Activated naive CD4-positive, alpha-beta T cell treated with anti-CD3 and anti-CD28 coated beads for 36 hours (primary cell): ENCODE measurements around the gene ZNF77. TPM values are rescaled to one million over a fixed set of nuclear protein-coding genes. Genes with fewer than 3 reads are reported as not detected.
"Not testable (repeated sequence)": the region's sequence is repeated elsewhere in the genome, so short reads cannot be mapped to it uniquely, and the experiment has no call there.

Experiments
- CTCF ChIA-PET: fragments of 350-600 bp; sonication (Branson Sonifier 250); formaldehyde crosslinking; loops from one replicate; lab custom pipeline; 2021; ENCODE audit warnings: antibody characterized with exemption; lab: Charles Lee
- DNase-seq: peaks from one replicate; pipeline ENCODE4 v3.0.0-alpha.2; 2020
- H3K27ac Mint-ChIP-seq: one replicate; pipeline ENCODE4 v1.8.0; 2021; ENCODE audit warnings: mild to moderate bottlenecking, mixed read lengths
- H3K27me3 Mint-ChIP-seq: one replicate; pipeline ENCODE4 v1.8.0; 2021; ENCODE audit warnings: low read depth, mixed read lengths
- H3K36me3 Mint-ChIP-seq: one replicate; pipeline ENCODE4 v1.8.0; 2021; ENCODE audit warnings: low read depth, mixed read lengths
- H3K4me1 Mint-ChIP-seq: one replicate; pipeline ENCODE4 v1.8.0; 2021; ENCODE audit warnings: low read depth, mixed read lengths
- H3K4me3 Mint-ChIP-seq: one replicate; pipeline ENCODE4 v1.8.0; 2021; ENCODE audit warnings: mild to moderate bottlenecking, moderate library complexity, mixed read lengths
- H3K9me3 Mint-ChIP-seq: one replicate; pipeline ENCODE4 v1.8.0; 2021; ENCODE audit warnings: mixed read lengths
- intact Hi-C: fragments of 100-400 bp; cut with micrococcal nuclease; formaldehyde crosslinking; loops from one replicate; pipeline ENCODE4 v1.15.1; 2023
- total RNA-seq, 2 experiments: library from RNA; stranded (reverse); gene quantifications; one replicate each; pipeline ENCODE4 v1.2.3, GENCODE V29; 2021

The ZNF77 gene
- total RNA-seq: 1 to 10 TPM; 3.7 to 3.9 TPM

GRCh38 chr19:2944775-2945574 lies at the start of gene ZNF77:
TSS of gene ZNF77 (minus strand) at chr19:2944971. CDS start at chr19:2944840, 131 bp downstream.
- H3K4me3 Mint-ChIP-seq: peak within 1 kb of the TSS; percentile 98
- CTCF ChIA-PET: no interaction called here
- intact Hi-C loops: loop anchor here (1.0 to 2.0 kb wide), 2 partner anchors 45 to 162 kb away; partner anchors contain the start of genes SGTA and ZNF57

GRCh38 chr19:2993579-2993978 lies 48.8 kb upstream of the ZNF77 start:
- intact Hi-C loops: no loop called here
- Mint-ChIP-seq H3K9me3 (no peaks in the 10 kb centered on the region), H3K27me3 (no peaks in the 10 kb centered on the region), H3K4me3 (no peak overlapping the region), H3K36me3 (peaks cover 1% of the 10 kb centered on the region), H3K4me1 (no peaks in the 10 kb centered on the region), H3K27ac (no peak overlapping the region)
- DNase-seq: no peak
- CTCF ChIA-PET: no interaction called here

More at GRCh38 chr19:2944775-2945574, at the start of gene ZNF77:
- DNase-seq: peak; percentile 100
- peaks cover 34% of the 10 kb centered on the region for H3K4me1 Mint-ChIP-seq
- no peaks in the 10 kb centered on the region for H3K27me3 Mint-ChIP-seq
- H3K27ac Mint-ChIP-seq: peak within 1 kb of the TSS; percentile 95
- peaks cover 4% of the 10 kb centered on the region for H3K36me3 Mint-ChIP-seq
- H3K9me3 Mint-ChIP-seq: no peaks in the 10 kb centered on the region

GRCh38 chr19:2992958-2993357 lies 48.2 kb upstream of the ZNF77 start:
- Mint-ChIP-seq H3K36me3 (peaks cover 1% of the 10 kb centered on the region), H3K27ac (no peak overlapping the region), H3K9me3 (no peaks in the 10 kb centered on the region), H3K4me3 (no peak overlapping the region), H3K27me3 (no peaks in the 10 kb centered on the region), H3K4me1 (no peaks in the 10 kb centered on the region)
- intact Hi-C loops: no loop called here
- CTCF ChIA-PET: no interaction called here
- no peak for DNase-seq

- H3K27ac Mint-ChIP-seq, H3K4me1 Mint-ChIP-seq, H3K27me3 Mint-ChIP-seq, H3K4me3 Mint-ChIP-seq, H3K36me3 Mint-ChIP-seq, H3K9me3 Mint-ChIP-seq, DNase-seq, CTCF ChIA-PET, intact Hi-C loops: not testable (repeated sequence)
Observed at GRCh38 chr19:2992333-2992732, 47.6 kb upstream of the ZNF77 start.

- Mint-ChIP-seq H3K4me1 (no peaks in the 10 kb centered on the region), H3K27ac (no peak overlapping the region), H3K27me3 (peaks cover under 1% of the 10 kb centered on the region), H3K36me3 (no peaks in the 10 kb centered on the region), H3K9me3 (no peaks in the 10 kb centered on the region), H3K4me3 (no peak overlapping the region)
- DNase-seq: no peak
- intact Hi-C loops: no loop called here
- CTCF ChIA-PET: no interaction called here
Observed at GRCh38 chr19:2989236-2989946, 44.6 kb upstream of the ZNF77 start.

- Mint-ChIP-seq H3K4me1 (no peaks in the 10 kb centered on the region), H3K9me3 (no peaks in the 10 kb centered on the region), H3K36me3 (no peaks in the 10 kb centered on the region), H3K27me3 (peaks cover 2% of the 10 kb centered on the region), H3K4me3 (no peak overlapping the region), H3K27ac (no peak overlapping the region)
- DNase-seq: no peak
- CTCF ChIA-PET: no interaction called here
- intact Hi-C loops: no loop called here
Observed at GRCh38 chr19:2988568-2988967, 43.8 kb upstream of the ZNF77 start.

- peaks cover 8% of the 10 kb centered on the region for H3K27me3 Mint-ChIP-seq
- intact Hi-C loops: no loop called here
- H3K9me3 Mint-ChIP-seq: no peaks in the 10 kb centered on the region
- DNase-seq: no peak
- H3K36me3 Mint-ChIP-seq: no peaks in the 10 kb centered on the region
- H3K27ac Mint-ChIP-seq: no peak overlapping the region
- peaks cover 3% of the 10 kb centered on the region for H3K4me1 Mint-ChIP-seq
- no peak overlapping the region for H3K4me3 Mint-ChIP-seq
- CTCF ChIA-PET: no interaction called here
Observed at GRCh38 chr19:2987797-2988196, 43.0 kb upstream of the ZNF77 start.

GRCh38 chr19:2986951-2987524 lies 42.3 kb upstream of the ZNF77 start:
- H3K27ac Mint-ChIP-seq: no peak overlapping the region
- H3K9me3 Mint-ChIP-seq: no peaks in the 10 kb centered on the region
- CTCF ChIA-PET: no interaction called here
- no peak overlapping the region for H3K4me3 Mint-ChIP-seq
- DNase-seq: no peak
- intact Hi-C loops: no loop called here
- H3K4me1 Mint-ChIP-seq: peaks cover 3% of the 10 kb centered on the region
- H3K27me3 Mint-ChIP-seq: peaks cover 8% of the 10 kb centered on the region
- no peaks in the 10 kb centered on the region for H3K36me3 Mint-ChIP-seq

- H3K4me1 Mint-ChIP-seq: peaks cover 3% of the 10 kb centered on the region
- peaks cover 12% of the 10 kb centered on the region for H3K27me3 Mint-ChIP-seq
- no peaks in the 10 kb centered on the region for H3K36me3 Mint-ChIP-seq
- no peaks in the 10 kb centered on the region for H3K9me3 Mint-ChIP-seq
- no peak for DNase-seq
- H3K4me3 Mint-ChIP-seq: no peak overlapping the region
- CTCF ChIA-PET: no interaction called here
- intact Hi-C loops: no loop called here
- H3K27ac Mint-ChIP-seq: no peak overlapping the region
Observed at GRCh38 chr19:2984215-2984528, 39.4 kb upstream of the ZNF77 start.

- peaks cover 3% of the 10 kb centered on the region for H3K4me1 Mint-ChIP-seq
- H3K36me3 Mint-ChIP-seq: no peaks in the 10 kb centered on the region
- DNase-seq: no peak
- H3K27me3 Mint-ChIP-seq: peaks cover 12% of the 10 kb centered on the region
- H3K9me3 Mint-ChIP-seq: no peaks in the 10 kb centered on the region
- intact Hi-C loops: no loop called here
- H3K4me3 Mint-ChIP-seq: no peak overlapping the region
- CTCF ChIA-PET: no interaction called here
- no peak overlapping the region for H3K27ac Mint-ChIP-seq
Observed at GRCh38 chr19:2983351-2984214, 38.8 kb upstream of the ZNF77 start.

GRCh38 chr19:2982983-2983350 lies 38.2 kb upstream of the ZNF77 start:
- peaks cover 3% of the 10 kb centered on the region for H3K4me1 Mint-ChIP-seq
- intact Hi-C loops: no loop called here
- peaks cover 12% of the 10 kb centered on the region for H3K27me3 Mint-ChIP-seq
- no peaks in the 10 kb centered on the region for H3K9me3 Mint-ChIP-seq
- DNase-seq: no peak
- no peak overlapping the region for H3K4me3 Mint-ChIP-seq
- CTCF ChIA-PET: no interaction called here
- no peak overlapping the region for H3K27ac Mint-ChIP-seq
- H3K36me3 Mint-ChIP-seq: no peaks in the 10 kb centered on the region

GRCh38 chr19:2982561-2982960 lies 37.8 kb upstream of the ZNF77 start:
- DNase-seq: no peak
- H3K27me3 Mint-ChIP-seq: peaks cover 12% of the 10 kb centered on the region
- H3K4me1 Mint-ChIP-seq: peaks cover 3% of the 10 kb centered on the region
- no peaks in the 10 kb centered on the region for H3K9me3 Mint-ChIP-seq
- intact Hi-C loops: no loop called here
- CTCF ChIA-PET: no interaction called here
- H3K4me3 Mint-ChIP-seq: no peak overlapping the region
- no peaks in the 10 kb centered on the region for H3K36me3 Mint-ChIP-seq
- no peak overlapping the region for H3K27ac Mint-ChIP-seq
